Common myeloid progenitor, CD34-positive (primary cell): ENCODE measurements around the gene PIGQ.
"Not testable (repeated sequence)": the region's sequence is repeated elsewhere in the genome, so short reads cannot be mapped to it uniquely, and the experiment has no call there.

Experiments used
- CTCF ChIA-PET: fragments of 350-600 bp; sonication (Branson Sonifier 250); formaldehyde crosslinking; loops from one replicate; lab custom pipeline; 2021; ENCODE audit warnings: antibody characterized with exemption; lab: Charles Lee
- POLR2A ChIA-PET: fragments of 350-600 bp; sonication (Branson Sonifier 250); formaldehyde crosslinking; loops from one replicate; lab custom pipeline; 2021; ENCODE audit warnings: antibody characterized with exemption; lab: Charles Lee
- DNase-seq, 3 donors: peaks; one replicate each; pipeline versions ENCODE4 v3.0.0 to v3.0.0-alpha.2; 2013
- H3K27ac ChIP-seq, 2 experiments: 1 replicate in 1 of 2; 2 replicates in 1 of 2; pipeline ENCODE4 v1.7.0; 2013; ENCODE audit warnings: inconsistent platforms in 2 of 2, low read length in 2 of 2, mild to moderate bottlenecking in 2 of 2, low read depth in 1 of 2, moderate library complexity in 1 of 2; ENCODE audit not compliant: severe bottlenecking in 2 of 2, insufficient read depth in 1 of 2, poor library complexity in 1 of 2
- H3K27me3 ChIP-seq, 5 experiments: replicated peaks in 2 of 5; 1 replicate in 3 of 5; 2 replicates in 2 of 5; pipeline versions ENCODE4 v1.6.1 to v1.7.0; 2013; ENCODE audit warnings: low read length in 4 of 5, mild to moderate bottlenecking in 2 of 5, moderate library complexity in 2 of 5, inconsistent platforms in 1 of 5; ENCODE audit not compliant: insufficient read depth in 5 of 5, control insufficient read depth in 4 of 5
- H3K36me3 ChIP-seq, 4 experiments: 1 replicate in 2 of 4; 2 replicates in 2 of 4; pipeline versions ENCODE4 v1.6.1 to v1.7.0; 2013; ENCODE audit warnings: low read length in 3 of 4, control low read depth in 1 of 4, mild to moderate bottlenecking in 1 of 4; ENCODE audit not compliant: control insufficient read depth in 4 of 4, insufficient read depth in 4 of 4
- H3K4me1 ChIP-seq, 4 experiments: 1 replicate in 3 of 4; 2 replicates in 1 of 4; pipeline versions ENCODE4 v1.6.1 to v1.7.1; 2013; ENCODE audit warnings: low read length in 3 of 4, mild to moderate bottlenecking in 3 of 4, control low read depth in 1 of 4, inconsistent platforms in 1 of 4, moderate library complexity in 1 of 4; ENCODE audit not compliant: control insufficient read depth in 4 of 4, insufficient read depth in 4 of 4; ENCODE audit errors: control extremely low read depth in 1 of 4
- H3K4me3 ChIP-seq, 7 experiments: 1 replicate in 4 of 7; 2 replicates in 3 of 7; pipeline versions ENCODE4 v1.5.1 to v1.7.0; 2013; ENCODE audit warnings: mild to moderate bottlenecking in 7 of 7, low read length in 6 of 7, moderate library complexity in 6 of 7, inconsistent platforms in 2 of 7, low read depth in 2 of 7, control low read depth in 1 of 7; ENCODE audit not compliant: insufficient read depth in 4 of 7, control insufficient read depth in 1 of 7; ENCODE audit errors: extremely low read depth in 1 of 7
- H3K9me3 ChIP-seq, 5 experiments: 1 replicate in 4 of 5; 2 replicates in 1 of 5; pipeline versions ENCODE4 v1.6.1 to v1.7.1; 2013; ENCODE audit warnings: low read length in 4 of 5, mild to moderate bottlenecking in 2 of 5, inconsistent platforms in 1 of 5, low read depth in 1 of 5, moderate library complexity in 1 of 5; ENCODE audit not compliant: control insufficient read depth in 4 of 5, insufficient read depth in 2 of 5; ENCODE audit errors: control extremely low read depth in 1 of 5
- WGBS: methylation state at CpG from one replicate; pipeline ENCODE4 v1.1.5; 2013; ENCODE audit not compliant: insufficient coverage; 5-methylcytosine and 5-hydroxymethylcytosine counted together

PIGQ gene

DNA sequence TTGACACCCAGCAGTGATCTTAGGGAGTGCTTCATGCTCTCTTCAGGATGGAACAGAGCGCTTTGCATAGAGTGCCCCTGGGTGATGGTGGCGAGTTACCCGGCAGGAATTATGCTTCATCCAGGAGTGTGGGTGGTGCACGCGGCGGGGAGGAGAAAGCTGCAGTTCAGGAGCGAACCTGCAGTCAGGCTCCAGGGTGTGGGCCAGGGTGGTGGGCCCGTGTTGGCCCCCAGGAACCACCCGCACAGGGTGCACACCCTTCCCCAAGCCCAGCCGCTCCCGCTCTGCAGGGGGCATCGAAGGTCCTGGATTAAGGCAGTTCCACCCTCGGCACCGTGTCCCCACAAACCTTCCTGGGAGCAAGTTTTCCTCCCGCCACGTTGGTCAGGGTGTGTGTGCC lies 24.0 kb downstream of the PIGQ start:
- Histone ChIP-seq H3K4me3 (no peak overlapping the region), H3K9me3 (no peaks in the 10 kb centered on the region)
- CTCF ChIA-PET: interaction anchor here (0.8 to 2.1 kb wide), 5 partner anchors 10 to 20 kb away, joined by 3 to 5 read pairs (median 4); no protein-coding TSS in a partner anchor

DNA sequence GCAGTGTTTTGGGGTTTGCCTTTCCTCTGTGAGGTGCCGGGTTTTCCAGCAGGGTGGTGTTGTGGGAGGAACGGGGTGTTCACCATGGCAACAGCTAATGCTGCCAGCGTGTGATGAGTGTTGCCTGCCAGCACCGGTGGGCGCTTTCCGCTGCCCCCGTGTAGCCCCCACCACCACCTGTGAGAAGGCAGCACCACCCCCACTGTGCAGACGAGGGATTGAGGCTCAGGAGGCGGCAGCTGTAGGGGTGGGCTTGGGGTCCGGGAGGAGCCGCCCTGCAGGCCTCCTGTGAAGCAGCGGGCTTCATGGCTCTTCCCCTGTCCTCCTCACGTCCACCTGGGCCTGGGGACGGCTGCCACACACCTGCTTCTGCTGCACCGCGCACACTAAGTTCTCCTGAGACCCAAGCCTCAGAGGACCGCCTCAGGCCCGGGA lies 25.3 kb downstream of the PIGQ start:
- Histone ChIP-seq H3K36me3 (peaks cover 0 to 30% (median 17%) of the 10 kb centered on the region in 4 experiments), H3K4me3 (no peak overlapping the region), H3K27ac (no peak overlapping the region), H3K9me3 (no peaks in the 10 kb centered on the region), H3K27me3 (no peaks in the 10 kb centered on the region), H3K4me1 (peaks cover 0 to 39% (median 29%) of the 10 kb centered on the region in 4 experiments)
- WGBS: 98% methylated on average over 14 of the region's 18 CpGs
- DNase-seq: no peak
- CTCF ChIA-PET: interaction anchor here (0.6 kb wide), 1 partner anchor 13 kb away, joined by 4 read pairs; no protein-coding TSS in a partner anchor
- POLR2A ChIA-PET: no interaction called here

More for the DNA sequence above, 24.0 kb downstream of the PIGQ start:
- no peak overlapping the region for H3K27ac ChIP-seq
- no peaks in the 10 kb centered on the region for H3K27me3 ChIP-seq
- WGBS: 98% methylated on average over 13 of the region's 16 CpGs
- DNase-seq: no peak
- peaks cover 0 to 20% (median 14%) of the 10 kb centered on the region in 4 experiments for H3K36me3 ChIP-seq
- POLR2A ChIA-PET: no interaction called here
- peaks cover 0 to 39% (median 29%) of the 10 kb centered on the region in 4 experiments for H3K4me1 ChIP-seq

DNA sequence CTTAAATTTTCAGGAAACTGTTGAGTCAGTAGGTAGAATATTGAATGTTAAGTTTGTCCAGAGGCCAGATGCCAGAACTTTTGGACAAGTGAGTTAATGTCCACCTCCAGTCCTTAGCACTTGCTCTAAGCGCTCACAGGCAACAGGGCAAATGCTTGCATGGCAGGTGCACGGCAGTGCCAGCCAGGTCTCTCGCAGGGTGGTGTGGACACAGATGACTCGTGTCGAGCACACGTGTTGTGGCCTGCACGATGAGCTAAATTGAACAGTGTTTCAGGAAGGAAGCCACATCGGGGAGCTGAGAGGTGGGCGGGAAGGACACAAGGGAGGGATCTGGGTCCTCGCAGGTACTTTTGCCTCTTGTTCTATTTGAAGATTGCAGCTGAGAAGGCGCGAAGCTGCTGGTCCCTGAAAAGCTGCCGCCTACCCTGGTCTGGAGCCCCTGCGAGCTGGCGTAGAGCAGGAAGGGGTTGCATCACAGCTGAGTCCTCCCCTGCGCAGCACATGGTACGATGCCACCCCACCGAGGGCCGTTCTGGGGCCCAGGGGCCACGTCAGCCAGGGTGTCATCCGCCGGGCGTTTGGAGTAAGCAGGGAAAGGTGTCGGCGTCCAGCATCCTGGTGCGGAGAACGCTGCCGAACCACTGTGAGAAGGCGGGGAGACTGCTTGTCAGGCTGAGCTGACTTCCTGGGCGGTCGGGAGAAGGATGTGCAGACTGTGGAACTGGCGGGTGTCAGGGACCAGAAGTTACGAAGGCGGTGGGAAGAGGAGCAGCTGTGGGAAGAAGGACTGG lies 26.4 kb downstream of the PIGQ start:
- DNase-seq: no peak
- H3K9me3 ChIP-seq: no peaks in the 10 kb centered on the region
- H3K36me3 ChIP-seq: peaks cover 0 to 30% (median 17%) of the 10 kb centered on the region in 4 experiments
- 96% methylated on average over 31 of the region's 34 CpGs for WGBS
- ChIA-PET POLR2A (no interaction called here), CTCF (interaction anchor here (0.6 to 1.0 kb wide), 4 partner anchors 20 to 64 kb away, joined by 3 to 4 read pairs (median 3); no protein-coding TSS in a partner anchor)
- H3K4me1 ChIP-seq: peaks cover 0 to 37% (median 26%) of the 10 kb centered on the region in 4 experiments
- no peak overlapping the region for H3K27ac ChIP-seq
- no peaks in the 10 kb centered on the region for H3K27me3 ChIP-seq
- no peak overlapping the region for H3K4me3 ChIP-seq

DNA sequence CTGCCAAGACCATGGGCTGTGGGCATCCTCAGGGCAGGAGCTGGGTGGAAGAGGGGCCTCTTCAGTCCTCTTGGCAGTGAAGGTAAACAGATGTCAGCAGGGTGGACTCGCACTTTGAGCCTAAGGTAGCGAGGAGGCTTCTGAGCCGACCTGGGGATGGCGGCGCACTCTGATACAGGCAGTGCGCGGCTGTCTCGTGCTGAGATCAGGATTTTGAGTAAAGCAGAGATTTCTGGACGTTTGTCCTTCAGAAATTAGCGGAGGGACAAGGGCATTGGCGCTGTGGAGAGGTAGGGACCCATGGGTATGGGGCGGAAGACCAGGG lies 26.9 kb downstream of the PIGQ start:
- CTCF ChIA-PET: interaction anchor here (0.6 to 1.0 kb wide), 4 partner anchors 20 to 63 kb away, joined by 3 to 4 read pairs (median 3); no protein-coding TSS in a partner anchor
- Histone ChIP-seq H3K36me3 (peaks cover 0 to 30% (median 17%) of the 10 kb centered on the region in 4 experiments), H3K4me3 (no peak overlapping the region), H3K27ac (no peak overlapping the region), H3K4me1 (peaks cover 0 to 34% (median 24%) of the 10 kb centered on the region in 4 experiments), H3K27me3 (no peaks in the 10 kb centered on the region), H3K9me3 (no peaks in the 10 kb centered on the region)
- POLR2A ChIA-PET: no interaction called here
- DNase-seq: no peak
- WGBS: 96% methylated on average over 12 of the region's 12 CpGs

DNA sequence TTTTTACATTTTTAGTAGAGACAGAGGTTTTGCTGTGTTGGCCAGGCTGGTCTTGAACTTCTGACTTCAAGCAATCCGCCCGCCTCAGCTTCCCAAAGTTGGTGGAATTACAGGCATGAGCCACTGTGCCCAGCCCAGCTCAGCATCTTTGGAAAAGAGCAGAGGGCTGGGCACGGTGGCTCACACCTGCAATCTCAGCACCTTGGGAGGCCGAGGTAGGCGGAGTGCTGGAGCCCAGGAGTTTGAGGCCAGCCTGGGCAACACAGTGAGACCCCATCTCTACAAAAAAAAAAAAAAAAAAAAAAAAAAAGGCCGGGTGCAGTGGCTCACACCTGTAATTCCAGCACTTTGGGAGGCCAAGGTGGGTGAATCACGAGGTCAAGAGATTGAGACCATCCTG lies 27.9 kb downstream of the PIGQ start:
- H3K4me1 ChIP-seq: peaks cover 0 to 25% (median 15%) of the 10 kb centered on the region in 4 experiments
- H3K27ac ChIP-seq, H3K27me3 ChIP-seq, H3K9me3 ChIP-seq, H3K4me3 ChIP-seq, POLR2A ChIA-PET, CTCF ChIA-PET, DNase-seq: not testable (repeated sequence)
- H3K36me3 ChIP-seq: peaks cover 0 to 30% (median 18%) of the 10 kb centered on the region in 4 experiments
- 98% methylated on average over 4 of the region's 7 CpGs for WGBS

DNA sequence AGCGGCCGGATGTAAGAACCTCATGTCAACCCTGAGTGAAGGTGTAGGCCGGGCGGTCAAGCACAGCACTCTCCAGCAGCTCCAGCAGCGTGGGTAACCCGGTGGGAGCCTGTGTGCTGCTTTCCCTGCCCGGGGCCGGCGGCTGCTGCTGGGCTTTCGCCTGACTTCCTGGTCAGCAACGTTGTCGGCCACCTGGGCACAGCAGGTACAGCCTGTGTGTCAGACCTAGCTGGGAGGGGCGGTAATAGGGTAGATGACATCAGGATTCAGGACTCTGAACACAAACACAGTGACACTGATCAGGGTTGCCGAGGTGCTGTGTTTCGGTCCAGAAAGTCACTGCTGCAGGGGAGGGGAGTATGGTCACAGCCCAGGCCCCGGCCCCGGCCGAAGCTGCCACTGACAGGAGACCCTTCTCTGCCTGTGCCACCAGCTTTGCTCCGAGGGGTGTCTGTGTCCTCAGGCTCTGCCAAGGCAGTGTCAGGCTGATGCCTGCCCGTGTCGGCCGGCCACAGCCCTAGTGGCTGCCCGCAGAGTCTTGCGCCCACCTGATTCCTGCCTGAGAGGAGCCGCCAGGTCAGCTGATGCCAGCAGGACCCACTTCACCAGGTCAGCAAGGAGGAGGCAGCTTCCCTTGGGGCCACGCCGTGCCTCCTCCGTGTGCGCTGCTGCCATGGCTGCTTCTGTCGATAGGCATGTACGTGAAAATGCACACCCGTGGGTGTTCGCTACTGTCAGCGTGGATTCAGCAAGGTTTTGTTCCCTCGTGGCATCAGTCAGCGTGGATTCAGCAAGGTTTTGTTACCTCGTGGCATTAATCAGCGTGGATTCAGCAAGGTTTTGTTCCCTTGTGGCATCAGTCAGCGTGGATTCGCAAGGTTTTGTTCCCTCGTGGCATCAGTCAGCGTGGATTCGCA lies 29.3 kb downstream of the PIGQ start:
- Histone ChIP-seq H3K4me1 (peaks cover 0 to 10% (median 7%) of the 10 kb centered on the region in 4 experiments), H3K27ac (no peak overlapping the region), H3K4me3 (no peak overlapping the region), H3K9me3 (no peaks in the 10 kb centered on the region), H3K27me3 (no peaks in the 10 kb centered on the region), H3K36me3 (peaks cover 0 to 26% (median 15%) of the 10 kb centered on the region in 4 experiments)
- DNase-seq: no peak
- ChIA-PET CTCF (interaction anchor here (0.7 to 2.0 kb wide), 6 partner anchors 9 to 53 kb away, joined by 3 to 11 read pairs (median 6); partner anchors contain the start of gene RAB40C), POLR2A (interaction anchor here (0.6 kb wide), 1 partner anchor 10 kb away, joined by 4 read pairs; no protein-coding TSS in a partner anchor)
- 99% methylated on average over 37 of the region's 43 CpGs for WGBS
